Mucosa of descending colon (tissue), 3 donors: ENCODE measurements around the gene DRGX. TPM values are rescaled to one million over a fixed set of nuclear protein-coding genes. Genes with fewer than 3 reads are reported as not detected.

Experiments used
- ATAC-seq: fragments of 200-7000 bp; cut with Tn5 transposase; one replicate; pipeline ENCODE4 v1.9.1; 2020; ENCODE audit warnings: mild to moderate bottlenecking, moderate library complexity
- DNase-seq, 3 donors: peaks; one replicate each; pipeline ENCODE4 v3.0.0-alpha.2; 2020
- H3K36me3 ChIP-seq: fragments of 200-600 bp; one replicate; pipeline ENCODE4 v1.8.0; 2021; ENCODE audit warnings: low read depth, mild to moderate bottlenecking
- H3K4me1 ChIP-seq: fragments of 200-600 bp; one replicate; pipeline ENCODE4 v1.8.0; 2021; ENCODE audit warnings: low read depth, mild to moderate bottlenecking
- H3K4me3 ChIP-seq: fragments of 200-600 bp; one replicate; pipeline ENCODE4 v1.8.0; 2021; ENCODE audit warnings: mild to moderate bottlenecking
- H3K9me3 ChIP-seq: fragments of 200-600 bp; one replicate; pipeline ENCODE4 v1.8.0; 2021; ENCODE audit warnings: mild to moderate bottlenecking
- intact Hi-C, 2 donors: fragments of 100-400 bp; cut with DNase I in 1 of 2; cut with micrococcal nuclease in 1 of 2; formaldehyde crosslinking; loops; one replicate each; pipeline versions ENCODE4 v1.11.0 to v1.11.1; 2022; cut with DNase I, micrococcal nuclease
- total RNA-seq, 3 donors: library from RNA; stranded (reverse); fragmentation: NEBNext Ultra II Directional in 2 of 3; extraction: Animal tissue kit (Norgen Biotek cat#: 25700) in 2 of 3; gene quantifications; one replicate each; pipeline versions ENCODE4 v1.2.1 to v1.2.4, GENCODE V29; 2021 to 2023
- TF ChIP-seq, protein P1 (sequence below): fragments of 200-600 bp; IDR thresholded peaks from one replicate; pipeline ENCODE4 v1.8.0; 2022; ENCODE audit warnings: antibody characterized with exemption, mild to moderate bottlenecking
- donor health status: DM: no; HTN: no; CAD: no; lungs with moderate emphysema.
- donor health status: DM: no; HTN: no; CAD: no.
- donor health status: DM: no; HTN: yes; CAD: no.

The DRGX gene
- total RNA-seq, 3 donors from 2014 or later = 0.10 to 0.35 (median 0.22) TPM

DNA sequence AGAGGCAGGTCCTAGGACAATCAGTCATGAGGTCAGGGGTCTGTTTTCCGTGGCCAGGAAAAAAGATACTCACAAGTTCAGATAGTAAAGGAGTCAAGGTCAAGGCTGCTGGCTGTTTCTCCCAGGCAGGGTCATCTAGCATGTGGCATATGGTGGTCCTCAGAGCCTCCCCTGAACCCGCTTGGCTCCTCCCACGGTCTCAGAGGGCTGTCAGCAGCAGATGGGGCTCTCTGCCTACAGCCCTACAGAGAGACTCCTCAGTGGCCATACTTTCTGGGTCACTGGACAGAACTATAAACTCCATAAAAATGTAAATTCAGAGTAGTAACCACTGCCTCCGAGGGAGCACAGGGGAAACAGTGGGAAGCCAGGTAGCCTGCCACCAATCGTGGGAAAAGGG, 11.3 kb upstream of the DRGX start:
- no peak for ATAC-seq
- no peaks in the 10 kb centered on the region for H3K36me3 ChIP-seq
- intact Hi-C loops = loop anchor here (5.0 to 10.0 kb wide), 2 partner anchors 100 to 108 kb away; no protein-coding TSS in a partner anchor

GRCh38 chr10:49404321-49404878, 8.5 kb upstream of the DRGX start:
- Histone ChIP-seq H3K9me3 (no peaks in the 10 kb centered on the region), H3K4me3 (no peak overlapping the region), H3K36me3 (no peaks in the 10 kb centered on the region), H3K4me1 (no peaks in the 10 kb centered on the region)
- intact Hi-C loops = loop anchor here in 1 of 2 donors (10.0 kb wide), 1 partner anchor 110 kb away; no protein-coding TSS in a partner anchor
- DNase-seq = no peak
- ATAC-seq = no peak
- TF ChIP-seq, protein P1, sequence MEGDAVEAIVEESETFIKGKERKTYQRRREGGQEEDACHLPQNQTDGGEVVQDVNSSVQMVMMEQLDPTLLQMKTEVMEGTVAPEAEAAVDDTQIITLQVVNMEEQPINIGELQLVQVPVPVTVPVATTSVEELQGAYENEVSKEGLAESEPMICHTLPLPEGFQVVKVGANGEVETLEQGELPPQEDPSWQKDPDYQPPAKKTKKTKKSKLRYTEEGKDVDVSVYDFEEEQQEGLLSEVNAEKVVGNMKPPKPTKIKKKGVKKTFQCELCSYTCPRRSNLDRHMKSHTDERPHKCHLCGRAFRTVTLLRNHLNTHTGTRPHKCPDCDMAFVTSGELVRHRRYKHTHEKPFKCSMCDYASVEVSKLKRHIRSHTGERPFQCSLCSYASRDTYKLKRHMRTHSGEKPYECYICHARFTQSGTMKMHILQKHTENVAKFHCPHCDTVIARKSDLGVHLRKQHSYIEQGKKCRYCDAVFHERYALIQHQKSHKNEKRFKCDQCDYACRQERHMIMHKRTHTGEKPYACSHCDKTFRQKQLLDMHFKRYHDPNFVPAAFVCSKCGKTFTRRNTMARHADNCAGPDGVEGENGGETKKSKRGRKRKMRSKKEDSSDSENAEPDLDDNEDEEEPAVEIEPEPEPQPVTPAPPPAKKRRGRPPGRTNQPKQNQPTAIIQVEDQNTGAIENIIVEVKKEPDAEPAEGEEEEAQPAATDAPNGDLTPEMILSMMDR = no peak

More for the DNA sequence above, 11.3 kb upstream of the DRGX start:
- Histone ChIP-seq H3K4me3 (no peak overlapping the region), H3K9me3 (no peaks in the 10 kb centered on the region), H3K4me1 (no peaks in the 10 kb centered on the region)
- DNase-seq = no peak
- TF ChIP-seq, protein P1 = no peak

GRCh38 chr10:49403363-49403762, 7.5 kb upstream of the DRGX start:
- TF ChIP-seq, protein P1 = no peak
- Histone ChIP-seq H3K36me3 (no peaks in the 10 kb centered on the region), H3K4me1 (no peaks in the 10 kb centered on the region), H3K4me3 (no peak overlapping the region), H3K9me3 (no peaks in the 10 kb centered on the region)
- DNase-seq (no peak), ATAC-seq (no peak)
- intact Hi-C loops = loop anchor here in 1 of 2 donors (10.0 kb wide), 1 partner anchor 111 kb away; no protein-coding TSS in a partner anchor

- no peaks in the 10 kb centered on the region for H3K9me3 ChIP-seq
- ATAC-seq (peak; percentile 78), DNase-seq (peak in 1 of 3 donors; percentile 24)
- intact Hi-C loops = loop anchor here in 1 of 2 donors (10.0 kb wide), 1 partner anchor 114 kb away; no protein-coding TSS in a partner anchor
- H3K4me3 ChIP-seq = no peak overlapping the region
- H3K4me1 ChIP-seq = no peaks in the 10 kb centered on the region
- TF ChIP-seq, protein P1 = no peak
- H3K36me3 ChIP-seq = no peaks in the 10 kb centered on the region
These were observed 4.5 kb upstream of the DRGX start for GRCh38 chr10:49400365-49400764.

- peaks cover 4% of the 10 kb centered on the region for H3K4me1 ChIP-seq
- no peaks in the 10 kb centered on the region for H3K9me3 ChIP-seq
- TF ChIP-seq, protein P1 = no peak
- H3K4me3 ChIP-seq = no peak overlapping the region
- no peak for ATAC-seq
- no peak for DNase-seq
- H3K36me3 ChIP-seq = no peaks in the 10 kb centered on the region
- intact Hi-C loops = no loop called here
These were observed 3.1 kb upstream of the DRGX start for GRCh38 chr10:49398986-49399385.
